ENCODE measurements around the gene ILF3. TPM values are rescaled to one million over a fixed set of nuclear protein-coding genes. Genes with fewer than 3 reads are reported as not detected.

Gene ILF3
- total and polyA plus RNA-seq, 10 of the 15 experiments (the other 5 are each of a cell fraction or from before 2014, with no cell fraction given): 28.1 to 383 (median 176) TPM

- TF ChIP-seq EGR1 (IDR thresholded peaks at IDR 0.05; ENCODE audit: borderline replicate concordance in 1 of 2, low read depth in 2 of 2, low read length in 2 of 2) (no peak), MYC (IDR thresholded peaks at IDR 0.05; ENCODE audit: insufficient read depth, insufficient read length, insufficient replicate concordance, low read length, severe bottlenecking) (no peak), ZSCAN29 (IDR thresholded peaks at IDR 0.05) (no peak), EZH2 (IDR thresholded peaks at IDR 0.05; ENCODE audit: borderline replicate concordance, control insufficient read depth, low read depth, low read length) (no peak), USF2 (IDR thresholded peaks at IDR 0.05; ENCODE audit: borderline replicate concordance, low read depth, low read length) (no peak), ESRRA (IDR thresholded peaks at IDR 0.05; ENCODE audit: low read length) (no peak)
Observed at GRCh38 chr19:10736916-10737551, 82.9 kb downstream of the ILF3 start (continued).

GRCh38 chr19:10737722-10738121 is 83.6 kb downstream of the ILF3 start:
- Histone ChIP-seq H3K4me2 (ENCODE audit: control insufficient read depth, insufficient read depth) (peak overlapping the region; percentile 32), H3K36me3 (ENCODE audit: control insufficient read depth in 2 of 2, insufficient read depth in 2 of 2, low read length in 1 of 2) (peaks cover 0 to 4% of the 10 kb centered on the region in 2 experiments; a peak in 3 of 4 replicates), H3K79me2 (ENCODE audit: control insufficient read depth, insufficient read depth, low read length) (peaks cover 73% of the 10 kb centered on the region), H3K4me3 (no peak overlapping the region), H2AFZ (ENCODE audit: control insufficient read depth, low read depth, low read length) (no peak overlapping the region), H3K9ac (ENCODE audit: control insufficient read depth, insufficient read depth, low read length) (no peak overlapping the region), H3K27ac (ENCODE audit: control insufficient read depth, insufficient read depth) (peak overlapping the region; percentile 53), H3K9me3 (replicated peaks; ENCODE audit: control insufficient read depth, insufficient read depth, low read length) (no peaks in the 10 kb centered on the region; the same call in 1 of the 3 replicates), H3K4me1 (ENCODE audit: control insufficient read depth, insufficient read depth, low read length) (peaks cover 16% of the 10 kb centered on the region), H4K20me1 (ENCODE audit: control insufficient read depth, insufficient read depth) (no peaks in the 10 kb centered on the region), H3K27me3 (replicated peaks in 1 of 2; ENCODE audit: control insufficient read depth in 2 of 2, insufficient read depth in 2 of 2, low read length in 1 of 2) (no peaks in the 10 kb centered on the region)
- no peak for FAIRE-seq
- in situ Hi-C loops (cut with MboI) (no loop called here), intact Hi-C loops (cut with micrococcal nuclease; ENCODE audit: unreplicated experiment) (no loop called here)
- ChIA-PET RAD21 (ENCODE audit: unreplicated experiment) (interaction anchor here (2.1 kb wide), 1 partner anchor 21 kb away, joined by 9 read pairs; no protein-coding TSS in a partner anchor), POLR2A (no interaction called here), CTCF (interaction anchor here (1.8 kb wide), 1 partner anchor 21 kb away, joined by 13 read pairs; the partner anchor contains the start of gene DNM2), SMC1A (ENCODE audit: uncharacterized antibody, unreplicated experiment) (no interaction called here)
- no TSS peak for BruUV-seq (replicated peaks)
- 96% methylated on average over 9 of the region's 9 CpGs for WGBS (ENCODE audit: insufficient coverage, insufficient replicate concordance, low lambda C conversion rate, missing lambda C conversion rate)
- DNase-seq (ENCODE audit: low read depth, low spot score): no peak
- no peak; the same call in 1 of the 3 replicates for ATAC-seq
- no peak for TF ChIP-seq NR2C2 (IDR thresholded peaks at IDR 0.05; ENCODE audit: borderline replicate concordance, control insufficient read depth, insufficient read length, low read depth)
- no peak for TF ChIP-seq ZZZ3 (IDR thresholded peaks at IDR 0.05; ENCODE audit: control insufficient read depth, insufficient read length, low read depth)
